Amygdala (tissue), 56 donors: ENCODE measurements around the gene SPI1.

ENCODE experiments used
- DNase-seq, 56 donors: peaks; one replicate each; lab custom pipeline; 2025; lab: John Stamatoyannopoulos, UW

The SPI1 gene

DNA sequence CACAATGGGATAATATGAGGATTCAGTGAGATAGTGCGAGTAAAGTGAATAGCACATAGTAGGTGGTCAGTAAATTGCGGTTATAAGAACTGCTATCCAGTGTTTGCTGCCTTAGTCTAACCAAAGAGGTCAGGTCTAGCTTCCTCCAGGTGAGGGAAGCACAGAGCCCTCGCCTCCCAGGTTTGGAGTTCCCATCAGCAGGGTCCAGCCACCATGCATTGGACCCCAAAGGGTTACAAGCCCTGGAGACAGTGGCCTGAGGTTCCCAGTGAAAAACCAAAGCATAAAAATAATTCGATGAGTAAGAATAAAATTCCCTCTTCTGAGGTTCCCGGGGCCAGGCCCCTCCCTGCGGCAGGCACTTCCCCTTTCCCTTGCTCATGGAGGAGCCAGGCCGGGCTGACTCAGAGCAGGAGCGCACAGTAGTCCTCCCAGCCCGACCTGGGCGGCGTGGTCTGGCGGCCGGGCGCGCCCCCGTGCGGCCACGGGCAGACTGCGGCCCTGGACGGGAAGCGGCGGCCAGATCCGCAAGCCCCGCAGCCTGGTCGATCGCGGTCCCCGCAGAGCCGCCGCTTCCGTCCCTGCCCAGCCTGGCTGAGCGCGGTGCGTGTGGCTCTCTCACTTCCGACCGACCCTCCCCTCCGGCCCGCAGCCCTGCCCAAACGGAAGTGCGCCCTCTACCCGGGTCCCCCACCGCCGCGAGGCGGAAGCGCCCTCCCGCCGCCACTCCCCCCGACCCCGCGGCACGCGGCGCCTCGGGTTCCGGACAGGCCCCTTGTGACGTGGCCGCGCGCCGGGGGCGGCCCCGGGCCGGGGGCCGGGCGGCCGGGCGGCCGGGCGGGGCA is 29.6 kb upstream of the SPI1 start, which contains the start of gene SLC39A13:
Gene SLC39A13, plus strand, starts transcription at position 845 of the 845 bp plus-strand sequence. CDS start 1,505 bp downstream, outside the sequence.
- DNase-seq, result peak in 55 of 56 donors; percentile 65 to 95 (median 89)

DNA sequence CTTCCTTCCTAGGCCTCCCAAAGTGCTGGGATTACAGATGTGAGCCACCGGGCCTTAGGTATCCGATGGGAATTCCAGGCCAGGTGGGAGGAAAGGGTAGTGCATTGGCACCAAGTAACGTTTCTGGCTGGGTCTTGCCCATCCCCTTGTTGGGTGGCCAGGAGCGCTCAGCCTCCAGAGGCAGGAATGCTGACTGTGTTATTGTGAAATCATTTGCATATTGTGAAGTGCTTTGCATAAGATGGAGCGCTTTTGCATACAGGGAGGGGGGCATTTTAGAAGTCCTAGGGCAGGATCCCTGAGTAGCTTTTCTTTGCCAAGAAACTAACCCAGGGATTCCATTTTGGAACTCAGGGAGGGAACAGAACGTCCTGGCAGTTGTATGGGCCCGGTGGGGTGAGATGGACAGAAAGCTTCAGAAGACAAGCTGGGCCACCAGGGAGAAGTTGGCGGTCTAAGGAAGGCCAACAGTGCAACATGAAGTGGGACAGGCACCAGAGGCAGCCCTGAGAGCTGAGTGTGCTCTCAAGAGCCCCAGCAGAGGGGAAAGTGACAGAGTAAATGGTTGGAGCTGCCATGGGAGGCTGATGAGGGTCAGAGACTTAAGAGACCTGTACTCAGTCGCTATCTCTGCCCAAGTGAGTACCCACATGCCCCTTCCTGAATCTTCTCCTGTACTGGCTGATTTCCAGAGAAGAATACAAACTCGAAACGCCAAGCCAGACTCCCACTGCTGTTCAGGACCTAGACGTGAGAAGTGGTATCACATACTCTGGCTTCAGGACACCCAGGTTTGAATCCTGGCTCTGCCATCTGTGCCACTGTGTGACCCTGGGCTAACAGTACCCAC is 28.8 kb upstream of the SPI1 start:
- peak in 1 of 56 donors; percentile 35 for DNase-seq

DNA sequence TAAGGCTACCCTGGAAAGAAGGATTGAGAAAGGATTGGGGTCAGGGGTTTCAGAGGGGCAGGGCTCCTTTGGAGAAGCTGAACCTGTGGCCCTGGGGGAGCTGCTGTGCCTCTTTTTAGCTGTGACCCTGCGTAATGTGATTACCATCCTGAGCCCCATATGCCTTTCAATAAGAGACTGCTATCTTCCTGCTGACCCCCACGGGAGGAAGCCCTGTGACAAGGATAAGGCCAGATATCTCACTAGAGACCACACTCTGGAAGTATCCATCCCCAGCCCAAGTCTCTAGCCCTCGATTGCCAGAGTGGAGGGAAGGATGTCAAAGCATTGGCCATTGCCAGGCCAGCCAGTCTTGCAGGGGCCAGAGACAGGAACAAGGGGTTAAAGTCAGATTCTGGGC is 25.2 kb upstream of the SPI1 start:
- DNase-seq, result no peak

DNA sequence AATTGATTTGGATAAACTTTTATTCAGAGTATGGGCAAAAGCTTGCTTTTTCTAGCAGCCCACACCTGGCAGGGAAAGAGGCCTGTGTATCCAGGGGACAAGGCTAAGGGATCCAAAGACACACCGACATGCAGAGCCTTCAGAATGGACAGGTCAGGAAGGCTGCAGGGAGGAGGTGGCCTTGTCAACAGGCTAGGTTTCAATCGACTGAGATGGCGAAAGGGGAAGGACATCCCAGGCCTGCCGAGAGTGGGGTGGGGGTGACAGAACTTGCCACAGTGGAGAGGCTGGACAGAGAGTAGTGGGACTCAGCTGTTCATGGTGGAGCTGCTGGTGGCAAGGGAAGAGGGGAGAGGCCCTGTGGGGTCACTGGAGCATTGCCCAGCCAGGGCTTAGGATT is 24.8 kb upstream of the SPI1 start:
- DNase-seq, result no peak

DNA sequence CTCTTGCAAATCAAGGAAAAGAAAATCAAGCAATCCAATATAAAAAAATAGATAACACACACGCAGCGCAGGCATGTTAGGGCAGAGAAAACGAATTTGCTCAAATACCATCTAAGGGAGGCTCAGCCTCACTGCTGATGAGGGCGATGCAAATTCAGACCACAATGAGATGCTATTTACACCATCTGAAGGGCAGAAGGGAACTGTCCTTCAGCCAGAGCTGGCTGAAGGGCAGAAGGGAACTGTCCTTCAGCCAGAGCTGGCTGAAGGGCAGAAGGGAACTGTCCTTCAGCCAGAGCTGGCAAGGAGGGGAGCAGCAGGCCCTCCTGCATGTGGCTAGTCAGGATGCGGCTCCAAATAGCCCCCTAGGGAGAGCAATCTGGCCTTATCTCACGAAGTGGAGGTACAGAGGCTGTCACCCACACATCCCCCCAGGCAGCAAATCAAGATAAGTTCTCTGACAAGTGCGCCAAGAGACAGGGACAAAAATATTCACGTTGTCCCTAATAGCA is 22.5 kb upstream of the SPI1 start:
- no peak for DNase-seq

DNA sequence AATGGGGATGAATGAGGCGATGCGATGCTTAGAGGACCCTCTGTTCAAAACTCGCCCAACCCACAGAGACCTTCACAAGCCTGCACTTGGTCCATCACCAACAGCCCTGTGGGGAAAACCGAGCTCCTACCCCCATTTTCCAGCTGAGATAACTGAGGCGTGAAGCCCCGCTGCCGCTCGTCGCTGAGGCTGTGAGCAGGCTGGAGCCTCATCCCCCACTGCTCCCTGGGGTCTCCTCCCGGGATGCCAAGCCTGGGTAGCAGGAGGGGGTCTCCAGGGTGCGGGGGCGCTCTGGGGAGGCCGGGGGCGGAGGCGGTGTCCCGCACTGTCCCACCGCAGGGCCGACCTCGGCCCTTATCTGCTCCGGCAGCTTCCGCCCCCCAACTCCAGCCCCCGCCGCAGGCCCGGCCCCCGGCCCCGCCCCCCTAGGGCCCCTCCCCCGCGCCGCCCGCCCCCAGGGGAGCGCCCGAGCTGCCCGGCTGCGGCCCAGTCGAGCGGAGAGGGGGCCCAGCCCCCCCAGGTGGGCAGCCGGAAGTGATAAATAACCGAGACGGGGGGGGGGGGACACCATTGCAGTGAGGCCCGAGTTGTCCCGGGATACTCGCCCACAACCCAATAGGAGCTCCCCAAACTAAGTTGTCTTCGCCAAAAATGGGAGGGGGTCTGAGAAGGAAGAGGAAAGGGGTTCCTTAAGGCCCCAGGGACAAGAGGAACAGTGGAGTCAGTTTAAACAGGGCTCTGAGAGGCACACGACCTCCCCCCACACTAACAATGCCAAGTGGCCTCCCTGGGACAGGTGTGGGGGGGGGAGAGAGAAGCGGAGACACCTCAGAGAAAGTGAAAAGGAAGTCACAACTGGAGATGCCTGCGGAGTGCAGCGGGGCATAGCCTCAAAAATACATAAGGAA is 21.8 kb upstream of the SPI1 start:
- DNase-seq, result peak in 1 of 56 donors; percentile 45

DNA sequence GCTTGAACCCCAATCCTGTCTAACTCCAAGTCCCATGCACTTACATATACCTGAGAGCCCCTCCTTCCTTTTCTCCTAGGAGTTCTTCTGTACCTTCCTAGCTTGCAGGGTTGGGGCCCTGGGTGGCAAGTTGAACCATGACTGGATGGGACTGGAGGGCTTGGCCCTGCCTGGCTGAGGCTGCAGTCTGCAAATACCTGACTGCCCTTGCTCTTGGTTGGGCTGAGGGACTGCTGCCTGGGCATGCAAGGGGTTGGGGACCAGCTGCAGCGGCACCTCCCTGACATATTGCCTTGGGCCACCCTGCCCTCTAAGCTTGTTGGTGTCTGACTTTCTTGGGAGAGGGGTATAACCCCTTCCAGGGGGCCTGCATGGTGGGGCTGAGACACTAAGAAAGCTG is 20.2 kb upstream of the SPI1 start:
- DNase-seq, result no peak

DNA sequence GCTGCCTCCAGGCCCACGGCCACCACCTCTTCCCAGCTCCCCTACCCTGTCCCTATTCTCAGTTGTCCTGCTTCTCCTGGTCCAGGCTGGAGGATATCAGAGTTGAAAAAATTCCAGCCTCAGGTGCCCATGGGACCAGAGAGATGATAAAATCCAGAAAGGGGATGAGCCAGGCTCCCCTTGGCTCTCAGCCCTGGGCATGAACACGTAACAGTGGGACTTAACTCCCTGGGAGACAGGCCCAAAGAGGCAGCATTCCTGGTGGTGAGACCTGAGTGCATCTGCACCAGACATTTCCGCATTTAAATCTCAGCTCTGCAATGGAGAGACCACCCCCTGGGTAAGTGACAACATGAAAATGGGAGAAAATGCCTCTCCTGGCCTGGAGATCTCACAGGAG is 19.7 kb upstream of the SPI1 start:
- DNase-seq, result no peak

DNA sequence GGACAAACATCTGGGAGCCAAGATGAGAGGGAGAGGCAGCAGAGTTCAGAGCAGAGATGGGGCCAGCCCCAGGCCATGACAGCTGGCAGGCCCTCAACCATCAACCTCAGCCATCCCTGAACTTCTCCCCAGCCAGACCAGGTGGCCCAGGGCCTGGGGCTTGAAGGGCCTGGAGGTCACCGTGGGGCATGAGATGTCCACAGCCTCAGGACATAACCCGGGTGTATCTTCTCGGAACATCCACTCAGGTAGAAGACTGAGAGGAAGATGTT is 17.6 kb upstream of the SPI1 start:
- no peak for DNase-seq

DNA sequence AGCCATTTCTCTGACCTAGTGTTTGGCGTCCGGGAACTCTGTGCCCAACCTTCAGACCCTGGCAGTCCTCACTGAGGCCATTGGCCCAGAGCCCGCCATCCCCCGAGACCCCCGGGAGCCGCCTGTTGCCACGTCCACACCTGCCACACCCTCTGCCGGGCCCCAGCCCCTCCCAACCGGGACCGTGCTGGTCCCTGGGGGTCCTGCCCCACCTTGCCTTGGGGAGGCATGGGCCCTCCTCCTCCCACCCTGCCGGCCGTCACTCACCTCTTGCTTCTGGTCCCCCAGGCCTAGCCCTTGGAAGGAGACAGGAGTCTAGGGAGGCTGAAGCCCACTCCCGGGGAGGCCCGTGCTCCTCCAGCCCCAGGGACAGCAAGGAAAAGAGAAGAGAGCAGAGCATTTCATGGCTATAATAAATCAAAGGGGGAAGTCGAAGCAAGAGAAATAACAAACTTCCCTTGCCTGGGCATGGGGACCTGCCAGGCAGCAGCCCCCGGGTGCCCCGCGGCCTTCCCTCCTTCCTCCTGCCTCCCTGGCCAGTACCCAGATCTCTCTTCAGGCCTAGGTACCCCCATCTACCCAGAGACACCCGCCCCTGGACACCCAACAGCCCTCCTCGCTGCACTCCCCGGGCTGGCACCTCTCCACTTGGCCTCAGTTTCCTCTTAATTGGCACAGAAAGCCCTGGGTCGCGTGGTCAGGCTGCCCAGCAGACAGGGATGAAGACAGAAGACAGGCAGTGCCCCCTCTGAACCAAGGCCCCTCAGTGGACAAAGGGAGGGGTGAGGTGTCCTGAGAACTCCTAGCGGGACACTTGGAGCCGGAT is 17.1 kb upstream of the SPI1 start:
- no peak for DNase-seq

DNA sequence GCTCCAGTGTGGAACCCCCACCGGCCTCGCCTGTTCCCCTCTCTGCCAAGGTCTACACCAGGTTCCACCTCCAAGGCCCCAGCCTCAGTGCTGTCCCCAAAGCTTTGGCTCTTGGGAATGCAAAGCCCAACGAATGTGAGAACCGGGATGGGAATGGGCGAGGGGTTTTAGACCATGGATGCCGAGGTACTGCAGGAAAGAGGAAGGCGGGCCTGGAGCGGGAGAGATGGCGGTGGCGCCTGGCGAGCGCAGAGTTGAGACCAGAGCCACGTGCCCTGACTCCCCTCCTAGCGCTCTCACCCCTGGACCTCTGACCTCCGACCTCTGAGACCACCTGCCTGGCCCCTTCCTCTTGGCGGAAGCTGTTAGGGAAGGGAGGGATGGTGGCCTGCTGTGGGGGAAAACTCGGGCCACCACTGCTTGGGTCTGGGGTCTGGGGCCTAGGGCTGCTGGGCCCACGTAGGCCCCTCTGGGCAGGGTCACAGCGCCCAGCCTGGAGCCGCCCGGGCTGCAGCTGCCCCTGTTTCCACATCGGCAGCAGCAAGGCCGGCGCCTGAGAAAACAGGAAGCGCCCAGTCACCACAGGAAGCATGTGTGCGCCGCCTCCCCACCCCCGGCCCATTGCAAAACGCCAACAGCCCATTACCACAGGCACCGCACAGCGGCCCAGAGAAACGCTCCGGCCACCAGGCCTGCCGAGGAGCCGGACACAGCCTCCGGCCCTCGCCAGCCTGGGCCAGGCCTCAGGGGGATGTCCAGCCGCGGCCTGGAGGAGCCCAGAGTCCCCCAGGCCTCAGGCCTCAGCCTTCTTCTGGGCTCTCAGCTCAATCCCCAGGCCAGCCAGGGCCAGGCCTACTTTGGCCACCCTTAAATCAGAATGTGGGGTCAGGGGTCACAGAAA is 16.2 kb upstream of the SPI1 start:
- peak in 8 of 56 donors; percentile 20 to 46 (median 32) for DNase-seq

DNA sequence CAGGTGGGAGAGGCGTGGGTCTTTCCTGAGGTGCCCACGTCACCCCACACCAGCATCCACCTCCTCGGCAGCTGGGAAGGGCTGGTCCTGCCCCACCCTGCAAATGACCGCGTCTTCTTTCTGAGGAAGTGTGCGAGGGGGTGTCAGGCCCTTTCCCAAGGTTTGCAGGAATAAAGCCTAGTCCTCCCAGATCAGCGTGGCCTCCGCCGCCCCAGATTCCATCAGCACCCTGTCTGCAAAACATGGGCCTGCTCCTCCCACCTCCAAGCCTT is 15.6 kb upstream of the SPI1 start:
- DNase-seq, result no peak

DNA sequence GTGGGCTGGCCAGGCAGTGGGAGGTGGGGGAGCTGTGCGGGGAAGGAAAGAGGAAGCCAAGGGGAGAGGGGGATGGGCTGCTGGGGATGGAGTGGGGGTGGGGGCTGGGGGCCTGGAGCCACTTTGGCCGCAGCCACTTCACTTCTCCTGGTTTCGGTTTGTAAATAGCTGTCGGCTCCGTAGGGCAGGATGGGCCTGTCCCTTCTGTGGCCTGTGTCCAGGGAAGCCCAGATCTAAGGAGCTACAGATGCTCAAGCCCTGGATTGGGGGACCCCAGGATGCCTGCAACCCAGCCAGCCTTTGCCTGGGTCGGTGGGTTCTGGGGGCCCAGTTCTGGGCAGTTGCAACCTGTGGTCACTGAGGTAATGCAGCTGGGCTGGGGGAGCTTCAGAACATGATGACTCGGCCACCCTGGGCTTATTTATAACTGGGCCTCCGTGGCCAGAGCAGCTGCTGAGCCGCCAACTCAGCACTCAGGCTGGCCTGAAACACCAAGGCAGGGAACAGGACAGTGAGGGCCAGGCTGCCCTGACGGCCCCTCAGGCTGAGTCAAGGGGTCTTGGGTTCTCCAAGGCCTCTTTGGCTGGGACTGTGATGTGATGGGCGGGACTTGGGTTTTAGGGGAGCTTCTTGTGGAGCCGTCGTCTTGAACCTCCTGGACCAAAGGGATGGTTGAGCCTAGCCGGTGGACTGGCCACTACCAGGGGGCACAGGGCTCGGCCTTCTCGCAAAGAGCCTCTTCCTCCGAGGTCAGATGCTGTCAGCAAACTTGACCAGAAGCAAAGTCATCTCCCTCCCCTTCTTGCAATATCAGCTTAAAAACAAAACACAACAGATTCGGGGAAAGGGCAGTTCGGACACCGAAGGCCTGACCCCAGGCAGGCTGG is 15.1 kb upstream of the SPI1 start:
- DNase-seq, result peak in 4 of 56 donors; percentile 32 to 58 (median 42)

DNA sequence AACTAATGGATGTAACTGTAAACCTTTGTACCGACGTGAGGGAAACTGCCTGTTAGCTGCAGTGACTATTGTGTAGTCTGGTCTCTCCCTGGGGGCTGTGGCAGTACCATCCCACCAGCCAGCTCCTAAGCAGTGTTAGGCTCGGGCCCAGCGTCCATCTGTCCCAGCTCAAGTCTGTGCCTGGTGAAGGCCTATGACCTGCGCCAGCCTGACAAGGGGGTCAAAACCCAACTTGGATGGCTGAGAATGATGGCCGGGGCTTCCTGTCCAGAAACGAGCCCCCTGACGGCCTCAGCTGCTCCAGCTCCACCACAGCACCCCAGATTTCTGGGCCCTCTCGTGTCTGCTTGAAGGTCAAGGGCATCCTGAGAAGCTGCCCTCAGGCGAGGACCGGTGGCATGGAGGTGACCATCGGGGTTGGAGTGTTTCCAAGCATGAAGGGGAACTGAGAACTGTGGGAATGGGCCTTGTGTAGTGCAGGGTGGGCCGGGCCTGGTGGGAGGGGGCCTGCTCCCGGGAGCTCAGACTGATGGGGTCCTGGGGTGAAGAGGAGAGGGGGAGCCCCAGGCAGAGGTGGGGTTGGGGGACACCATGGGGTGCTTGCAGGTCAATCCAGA is 14.3 kb upstream of the SPI1 start:
- peak in 1 of 56 donors; percentile 44 for DNase-seq

DNA sequence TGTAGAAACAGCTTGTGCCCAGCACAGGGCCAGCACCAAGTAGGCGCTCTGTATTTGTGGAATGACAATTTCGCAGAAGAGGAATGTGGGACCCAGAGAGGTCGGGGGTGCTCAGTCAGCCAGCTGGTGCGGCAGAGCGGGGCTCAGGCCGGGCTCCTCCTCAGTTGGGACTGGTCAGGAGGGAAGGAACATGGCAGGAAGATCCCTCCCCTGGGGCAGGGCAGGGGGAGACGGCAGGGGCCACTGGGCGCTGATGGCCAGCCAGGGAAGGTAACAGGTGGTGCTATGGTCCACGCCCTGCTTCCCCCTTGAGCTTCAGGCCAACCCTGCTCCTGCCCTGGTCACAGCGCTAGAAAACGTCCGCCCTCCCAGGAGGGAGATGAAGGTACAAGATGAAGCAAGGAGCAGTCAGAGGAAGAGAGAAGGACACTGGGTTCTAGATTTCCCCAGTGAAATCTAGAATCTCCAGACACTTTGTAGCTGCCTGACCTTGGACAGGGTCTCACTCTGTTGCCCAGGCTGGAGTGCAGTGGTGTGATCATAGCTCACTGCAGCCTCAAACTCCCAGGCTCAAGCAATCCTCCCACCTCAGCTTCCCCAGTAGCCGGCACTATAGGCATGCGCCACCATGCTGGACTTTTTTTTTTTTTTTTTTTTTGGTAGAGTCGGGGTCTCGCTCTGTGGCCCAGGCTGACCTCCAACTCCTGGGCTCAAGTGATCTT is 13.5 kb upstream of the SPI1 start:
- no peak for DNase-seq

DNA sequence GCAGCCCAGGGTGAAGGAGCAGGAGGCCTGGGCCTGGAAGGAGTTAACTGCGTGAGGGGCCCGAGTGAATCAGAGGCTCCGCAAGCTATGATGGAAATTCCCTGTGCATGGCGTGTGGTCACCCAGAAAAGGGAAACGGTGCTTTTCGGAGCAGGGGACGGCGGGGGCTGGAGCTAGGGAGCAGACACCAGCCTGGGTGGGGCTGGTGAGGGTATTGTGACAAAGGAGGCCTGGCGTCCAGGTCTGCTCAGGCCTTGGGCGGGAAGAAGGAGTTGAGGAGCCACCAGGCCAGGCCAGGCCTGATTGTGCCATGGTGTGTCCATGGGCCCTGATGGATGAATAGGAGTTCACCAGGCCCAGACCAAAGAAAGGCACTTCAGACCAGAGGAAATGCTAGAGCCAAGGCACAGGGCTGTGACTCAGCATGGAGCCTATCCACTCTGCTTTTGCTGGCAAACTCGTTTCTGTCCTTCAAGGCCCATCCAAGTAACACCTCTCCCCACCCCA is 12.8 kb upstream of the SPI1 start:
- peak in 2 of 56 donors; percentile 28 to 30 for DNase-seq

DNA sequence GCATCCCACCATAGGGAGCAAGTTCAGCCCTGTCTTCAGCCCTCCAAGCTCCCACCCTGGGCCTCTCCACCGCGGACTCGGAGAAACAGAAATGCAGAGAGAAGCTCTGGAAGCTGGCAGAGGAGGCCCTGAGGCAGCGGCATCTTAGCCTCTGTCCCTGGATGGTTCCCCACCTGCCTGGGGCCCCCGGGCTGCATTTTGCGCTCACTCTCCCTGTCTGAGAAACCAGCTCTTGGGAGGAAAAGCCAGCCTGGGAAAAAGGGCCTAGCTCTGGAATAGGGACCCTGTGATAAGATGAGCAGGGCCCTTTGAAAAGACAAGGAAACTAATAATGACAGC is 12.0 kb upstream of the SPI1 start:
- DNase-seq, result no peak
